Astrocyte (in vitro differentiated cells and primary cell): ENCODE data around the gene ZNF136. TPM values are rescaled to one million over a fixed set of nuclear protein-coding genes. Genes with fewer than 3 reads are reported as not detected.
A peak's percentile ranks its signal among the peaks of the same experiment; 100 is the strongest.

Experiments
- DNase-seq: peaks from one replicate; pipeline ENCODE4 v3.0.0-alpha.2; 2010; ENCODE audit warnings: low read depth
- FAIRE-seq: peaks from 2 replicates; lab custom pipeline; 2011; peaks lifted over from hg19 to GRCh38; lab: Jason Lieb, UNC
- H2AFZ ChIP-seq: 2 replicates; pipeline ENCODE4 v1.6.0; 2012; ENCODE audit warnings: low read depth, low read length, inconsistent platforms
- H3K27ac ChIP-seq: 2 replicates; pipeline ENCODE4 v1.5.1; 2011; ENCODE audit warnings: low read depth, low read length, inconsistent platforms
- H3K27me3 ChIP-seq: 2 replicates; pipeline ENCODE4 v1.6.0; 2011; ENCODE audit warnings: low read length, inconsistent platforms; ENCODE audit not compliant: insufficient read depth
- H3K36me3 ChIP-seq: 2 replicates; pipeline ENCODE4 v1.5.1; 2011; ENCODE audit warnings: low read length, inconsistent platforms; ENCODE audit not compliant: insufficient read depth
- H3K4me1 ChIP-seq: 2 replicates; pipeline ENCODE4 v1.5.1; 2011; ENCODE audit warnings: low read length, inconsistent platforms; ENCODE audit not compliant: insufficient read depth
- H3K4me2 ChIP-seq: 2 replicates; pipeline ENCODE4 v1.6.0; 2012; ENCODE audit warnings: low read length, inconsistent platforms
- H3K4me3 ChIP-seq: 2 replicates; pipeline ENCODE4 v1.5.1; 2011; ENCODE audit warnings: low read depth, mild to moderate bottlenecking, low read length, inconsistent platforms; ENCODE audit not compliant: insufficient read depth
- H3K79me2 ChIP-seq: 2 replicates; pipeline ENCODE4 v1.6.0; 2012; ENCODE audit warnings: mild to moderate bottlenecking, low read length, inconsistent platforms; ENCODE audit not compliant: insufficient read depth
- H3K9ac ChIP-seq: 2 replicates; pipeline ENCODE4 v1.6.0; 2012; ENCODE audit warnings: mild to moderate bottlenecking, low read length, inconsistent platforms
- H3K9me3 ChIP-seq: 2 replicates; pipeline ENCODE4 v1.5.1; 2012; ENCODE audit warnings: low read depth, mild to moderate bottlenecking, low read length, inconsistent platforms; ENCODE audit not compliant: insufficient read depth
- H4K20me1 ChIP-seq: 2 replicates; pipeline ENCODE4 v1.6.0; 2012; ENCODE audit warnings: low read length, inconsistent platforms; ENCODE audit not compliant: insufficient read depth
- H3K27ac Mint-ChIP-seq: one replicate; pipeline ENCODE4 v1.8.0; 2021; ENCODE audit warnings: mild to moderate bottlenecking, mixed read lengths; ENCODE audit not compliant: unreplicated experiment
- H3K27me3 Mint-ChIP-seq: one replicate; pipeline ENCODE4 v1.8.0; 2021; ENCODE audit warnings: low read depth, mixed read lengths; ENCODE audit not compliant: unreplicated experiment
- H3K36me3 Mint-ChIP-seq: one replicate; pipeline ENCODE4 v1.8.0; 2021; ENCODE audit warnings: low read depth, mixed read lengths; ENCODE audit not compliant: unreplicated experiment
- H3K4me1 Mint-ChIP-seq: one replicate; pipeline ENCODE4 v1.8.0; 2021; ENCODE audit warnings: low read depth, mixed read lengths; ENCODE audit not compliant: unreplicated experiment
- H3K4me3 Mint-ChIP-seq: one replicate; pipeline ENCODE4 v1.8.0; 2021; ENCODE audit warnings: mild to moderate bottlenecking, moderate library complexity, mixed read lengths; ENCODE audit not compliant: unreplicated experiment
- H3K9me3 Mint-ChIP-seq: one replicate; pipeline ENCODE4 v1.8.0; 2021; ENCODE audit warnings: mild to moderate bottlenecking, mixed read lengths; ENCODE audit not compliant: unreplicated experiment
- CTCF ChIP-seq: IDR thresholded peaks from 2 replicates; pipeline ENCODE4 v1.5.1; 2011; ENCODE audit warnings: low read depth, mild to moderate bottlenecking, inconsistent platforms, low read length, moderate library complexity; ENCODE audit not compliant: insufficient read depth
- EZH2 ChIP-seq: IDR thresholded peaks from 2 replicates; pipeline ENCODE4 v1.6.1; 2012; ENCODE audit warnings: mild to moderate bottlenecking, low read length, inconsistent platforms; ENCODE audit not compliant: insufficient read depth
- total RNA-seq: library from RNA; stranded (reverse); gene quantifications from 2 replicates; pipeline ENCODE4 v1.2.1, GENCODE V29; 2021

The ZNF136 gene
- total RNA-seq, 1 donor from 2014 or later, result 11.1 TPM

GRCh38 chr19:12139885-12140544 lies 22.9 kb upstream of the ZNF136 start, which contains the start of gene ZNF20:
ZNF20 (minus strand) TSS chr19:12140350; CDS start chr19:12140182, 168 bp downstream.
- Mint-ChIP-seq H3K4me3 (peak within 1 kb of the TSS; percentile 95), H3K27me3 (no peaks in the 10 kb centered on the region), H3K9me3 (peaks cover 15% of the 10 kb centered on the region), H3K4me1 (peaks cover 13% of the 10 kb centered on the region), H3K27ac (peak within 1 kb of the TSS; percentile 97), H3K36me3 (peaks cover 35% of the 10 kb centered on the region)
- H3K4me2 ChIP-seq, result peak within 1 kb of the TSS; percentile 84
- H3K9me3 ChIP-seq, result peaks cover 15% of the 10 kb centered on the region
- peak within 1 kb of the TSS; percentile 54 for H3K27ac ChIP-seq
- H3K36me3 ChIP-seq, result peaks cover 10% of the 10 kb centered on the region
- DNase-seq (peak; percentile 82), FAIRE-seq (peak; percentile 41)
- H3K27me3 ChIP-seq, result no peaks in the 10 kb centered on the region
- H3K79me2 ChIP-seq, result peaks cover 28% of the 10 kb centered on the region
- peak within 1 kb of the TSS; percentile 77 for H3K4me3 ChIP-seq
- TF ChIP-seq EZH2, result no peak
- TF ChIP-seq CTCF, result no peak
- H3K9ac ChIP-seq, result peak within 1 kb of the TSS; percentile 84
- H2AFZ ChIP-seq, result peak within 1 kb of the TSS; percentile 87
- no peaks in the 10 kb centered on the region for H4K20me1 ChIP-seq
- peaks cover 4% of the 10 kb centered on the region for H3K4me1 ChIP-seq

DNA sequence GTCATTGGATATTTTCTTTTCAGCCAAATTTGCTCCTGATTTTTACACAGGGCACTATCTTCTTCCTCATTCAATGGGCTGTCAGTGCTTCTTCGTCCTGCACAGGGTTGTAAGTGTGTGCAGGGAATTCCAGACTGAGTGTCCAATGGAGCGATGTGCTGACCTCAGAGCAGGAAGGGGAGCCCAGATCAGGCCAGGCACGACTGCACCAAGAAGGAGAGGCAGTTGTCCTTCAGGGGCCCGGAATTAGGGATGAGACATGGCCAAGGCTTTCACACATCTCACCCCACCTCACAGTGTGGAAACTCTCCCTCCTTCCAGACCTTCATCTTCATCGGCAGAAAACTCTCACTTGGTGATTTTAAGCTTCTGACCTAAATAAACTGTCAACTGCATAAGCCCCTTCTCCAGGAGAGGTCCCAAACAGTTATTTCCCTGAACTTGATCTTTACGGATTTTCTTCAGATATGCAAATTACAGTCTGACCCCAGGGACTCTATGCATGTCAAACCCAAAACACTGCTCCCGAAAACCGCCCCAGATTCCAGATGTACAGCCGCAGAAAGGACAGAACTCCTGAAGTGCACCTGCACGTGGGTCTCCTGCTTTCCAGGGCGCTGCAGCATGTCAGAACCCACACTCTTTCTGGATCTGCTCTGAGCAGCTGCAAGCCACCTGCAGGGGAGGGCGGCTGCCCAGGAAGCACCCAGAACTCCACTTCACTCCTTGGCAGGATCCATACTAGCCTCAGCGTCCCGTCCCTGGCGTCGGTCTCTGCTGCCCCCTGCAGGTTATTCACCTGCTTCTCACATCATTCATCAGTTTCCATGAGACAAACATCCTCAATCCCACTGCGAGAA lies 22.1 kb upstream of the ZNF136 start:
- H3K27ac ChIP-seq, result no peak overlapping the region
- DNase-seq (peak; percentile 54), FAIRE-seq (no peak)
- H3K4me1 Mint-ChIP-seq, result peaks cover 13% of the 10 kb centered on the region
- H3K4me2 ChIP-seq, result peak overlapping the region; percentile 84
- H4K20me1 ChIP-seq, result no peaks in the 10 kb centered on the region
- H3K9me3 ChIP-seq, result peaks cover 20% of the 10 kb centered on the region
- peak overlapping the region; percentile 71 for H3K27ac Mint-ChIP-seq
- peaks cover 35% of the 10 kb centered on the region for H3K36me3 Mint-ChIP-seq
- H3K9ac ChIP-seq, result peak overlapping the region; percentile 84
- peak overlapping the region; percentile 95 for H3K4me3 Mint-ChIP-seq
- peaks cover 18% of the 10 kb centered on the region for H3K36me3 ChIP-seq
- no peak for TF ChIP-seq EZH2
- peak; percentile 57 for TF ChIP-seq CTCF
- peaks cover 4% of the 10 kb centered on the region for H3K4me1 ChIP-seq
- peak overlapping the region; percentile 77 for H3K4me3 ChIP-seq
- H2AFZ ChIP-seq, result peak overlapping the region; percentile 87
- H3K79me2 ChIP-seq, result peaks cover 28% of the 10 kb centered on the region
- H3K9me3 Mint-ChIP-seq, result peaks cover 16% of the 10 kb centered on the region
- H3K27me3 Mint-ChIP-seq, result no peaks in the 10 kb centered on the region
- H3K27me3 ChIP-seq, result no peaks in the 10 kb centered on the region
